GM19043 (cell line): ENCODE measurements around the gene SMCO2.

Experiments
- ATAC-seq: cut with Tn5 transposase; IDR thresholded peaks from one replicate; pipeline ENCODE4 v1.9.1; 2021; ENCODE audit warnings: low read depth; ENCODE audit not compliant: unreplicated experiment

Gene SMCO2

DNA sequence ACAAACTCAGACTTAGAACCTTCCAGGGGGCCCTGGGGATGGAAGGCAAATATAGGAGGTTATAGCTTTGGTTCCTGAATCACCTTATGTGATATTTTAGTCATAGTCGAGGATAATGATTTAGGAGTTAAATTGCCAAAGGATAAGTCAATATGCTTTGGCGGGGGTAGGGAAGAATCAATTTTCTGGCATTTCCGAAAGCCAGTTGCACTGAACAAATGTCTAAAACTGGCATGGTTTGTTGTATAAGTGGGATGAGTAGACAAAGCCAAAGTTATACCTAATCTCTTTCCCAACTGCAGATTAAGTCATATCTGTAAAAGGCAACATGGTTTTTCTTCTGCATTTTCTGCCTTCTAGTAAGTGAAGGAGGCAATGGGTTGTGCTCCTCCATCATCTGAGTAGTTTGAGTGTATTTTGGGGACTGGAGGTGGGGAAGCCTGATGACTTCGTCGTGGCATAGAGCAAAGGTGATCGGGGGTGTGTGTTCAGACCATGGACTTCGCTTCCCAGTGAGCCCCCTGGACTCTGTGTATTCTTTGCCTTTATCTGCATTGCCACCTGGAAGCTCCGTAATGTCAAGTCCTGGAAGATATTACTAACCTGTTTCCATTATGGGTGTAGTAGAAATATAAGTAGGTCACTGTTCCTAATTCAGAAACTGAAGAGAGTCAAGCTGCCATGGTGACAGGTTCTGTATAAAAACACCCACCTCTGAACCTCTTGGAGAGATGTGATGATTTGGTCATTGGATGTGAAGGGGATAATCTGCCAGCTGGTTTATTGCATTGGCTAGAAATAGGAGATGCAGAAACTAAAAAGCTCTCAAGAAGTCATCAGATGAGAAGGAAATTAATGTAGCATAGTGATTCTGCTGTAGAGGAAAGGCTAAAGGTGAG lies 102.0 kb downstream of the SMCO2 start:
- ATAC-seq = no peak

DNA sequence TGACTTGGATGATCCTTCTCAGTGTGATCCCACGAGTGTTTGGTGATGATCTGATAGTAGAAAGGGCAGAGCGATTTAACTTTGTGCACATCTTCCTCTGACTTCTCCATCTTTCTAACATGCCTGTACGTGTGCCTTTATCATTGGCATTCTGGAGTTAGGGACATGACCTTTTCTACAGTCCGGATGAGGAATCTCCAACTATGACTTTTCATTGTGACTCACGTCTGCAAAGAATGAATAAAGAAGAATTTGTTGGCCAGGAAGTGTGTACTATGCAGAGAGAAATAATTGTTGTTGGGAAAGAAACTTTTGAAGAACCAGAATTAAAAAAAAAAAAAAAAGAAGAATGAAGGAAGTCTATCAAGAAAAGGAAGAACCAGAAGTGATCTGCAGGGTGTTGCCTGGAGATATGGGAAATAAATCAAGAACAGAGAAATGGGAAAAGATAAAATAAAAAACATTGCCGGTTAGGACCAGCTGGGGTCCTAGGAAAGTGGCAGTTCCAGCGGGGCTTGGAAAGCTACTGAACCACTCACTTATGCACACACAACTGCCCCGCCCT lies 102.8 kb downstream of the SMCO2 start:
- ATAC-seq = no peak

DNA sequence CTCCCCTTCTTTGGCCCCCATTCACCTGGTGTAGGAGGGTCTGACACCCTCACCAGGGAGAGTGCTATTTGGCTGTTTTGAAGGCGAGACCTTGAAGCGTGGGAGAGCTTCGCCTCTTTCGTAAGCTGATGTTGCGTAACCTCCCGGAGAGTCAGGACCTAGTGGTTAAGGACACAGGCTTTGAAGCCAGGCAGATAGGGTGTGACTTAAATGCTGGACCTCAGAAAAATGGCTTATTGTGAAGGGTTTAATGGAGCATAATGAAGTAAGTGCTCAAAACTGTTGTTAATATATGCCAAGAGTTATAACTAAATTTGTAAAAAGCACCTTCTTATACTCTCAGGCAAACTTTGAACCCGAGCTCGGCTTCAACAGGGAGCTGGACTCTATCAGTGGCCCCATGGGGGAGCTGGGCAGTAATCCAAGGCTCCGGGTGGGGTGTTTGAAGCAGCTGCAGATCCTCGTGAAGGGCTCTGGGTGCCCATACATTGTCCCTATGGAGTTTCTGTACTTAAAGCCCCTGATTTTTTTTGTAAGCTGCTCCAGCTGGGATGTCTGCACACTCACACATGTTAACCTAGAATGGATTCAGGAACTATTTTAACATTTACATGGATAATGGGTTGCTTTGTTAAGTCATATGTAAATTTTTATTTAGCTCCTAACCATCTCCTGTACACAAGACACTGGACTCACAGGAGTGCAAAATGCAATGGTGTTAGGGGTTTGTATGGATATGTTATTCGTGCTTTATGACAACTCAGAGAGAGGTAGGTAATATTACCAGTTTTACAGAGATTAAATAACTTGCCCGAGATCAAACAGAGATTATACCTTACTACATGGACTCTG lies 103.5 kb downstream of the SMCO2 start:
- ATAC-seq = no peak

DNA sequence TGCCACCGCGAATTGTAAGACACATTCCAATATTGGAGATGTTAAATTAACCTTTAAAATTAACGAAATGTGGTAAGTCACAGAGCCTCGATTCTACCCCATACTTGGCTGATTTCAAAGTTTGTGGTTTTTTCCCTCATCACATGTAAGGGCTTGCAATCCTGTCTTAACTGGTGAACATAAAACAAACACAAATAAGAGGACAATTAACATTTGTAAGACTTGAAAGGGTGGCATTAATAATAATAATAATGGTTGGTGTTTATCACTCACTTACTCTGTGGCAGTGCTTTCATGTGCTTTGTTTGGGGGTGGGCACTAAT lies 104.1 kb downstream of the SMCO2 start:
- no peak for ATAC-seq

DNA sequence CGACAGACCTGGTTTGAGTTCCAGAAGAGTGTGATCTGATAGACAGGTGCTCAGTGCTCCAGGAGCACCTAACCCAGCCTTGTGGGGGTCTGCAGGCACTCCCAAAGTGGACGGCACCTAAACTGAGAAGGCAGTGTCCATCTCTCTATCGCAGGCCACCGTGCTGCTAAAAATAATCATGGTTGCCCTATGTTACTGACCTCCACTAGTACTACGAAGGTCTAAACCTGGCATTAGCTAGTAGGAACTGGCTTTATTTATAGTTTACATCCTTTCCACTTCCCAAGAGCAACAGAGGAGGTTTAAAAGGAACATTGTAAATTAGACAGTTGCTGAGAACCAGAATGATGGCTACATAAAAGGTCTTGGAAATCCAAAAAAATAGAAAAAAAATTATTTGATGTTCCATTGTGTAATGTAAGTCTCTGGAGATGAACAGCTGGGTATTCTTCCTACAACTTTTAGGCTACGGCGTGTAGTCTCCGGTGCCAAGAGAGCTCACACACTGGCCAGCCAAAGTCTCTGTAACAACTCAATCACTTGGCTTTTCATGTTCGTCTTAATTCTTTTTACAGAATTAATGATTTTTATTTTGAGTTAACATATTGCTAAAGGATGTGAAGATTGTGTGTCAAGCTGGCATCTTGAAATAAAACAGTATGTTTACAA lies 104.8 kb downstream of the SMCO2 start:
- ATAC-seq = no peak
